Astrocyte (in vitro differentiated cells and primary cell): ENCODE data around the gene SCUBE1.

Experiments used
- EZH2 ChIP-seq: IDR thresholded peaks from 2 replicates; pipeline ENCODE4 v1.6.1; 2012; ENCODE audit warnings: mild to moderate bottlenecking, low read length, inconsistent platforms; ENCODE audit not compliant: insufficient read depth
- TF ChIP-seq, protein P1 (sequence below): IDR thresholded peaks from 2 replicates; pipeline ENCODE4 v1.5.1; 2011; ENCODE audit warnings: low read depth, mild to moderate bottlenecking, inconsistent platforms, low read length, moderate library complexity; ENCODE audit not compliant: insufficient read depth

DNA sequence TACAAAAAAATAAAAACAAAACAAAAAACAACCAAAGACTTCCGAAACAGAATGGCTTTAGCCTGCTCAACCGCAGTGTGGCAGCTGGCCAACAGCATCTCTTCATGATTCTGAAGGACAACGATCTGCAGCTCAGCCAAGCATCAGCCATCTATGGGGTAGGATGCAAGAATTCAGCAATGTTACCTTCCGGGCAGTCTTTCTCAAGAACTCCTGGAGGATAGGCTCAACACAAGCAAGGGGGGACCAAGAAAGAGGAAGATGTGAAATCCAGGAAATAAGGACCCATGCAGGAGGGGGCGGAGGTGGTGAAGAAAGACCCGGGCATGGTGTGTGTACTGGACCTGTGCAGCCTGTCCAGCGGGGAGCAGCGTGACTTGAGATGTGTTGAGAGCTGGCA is 195.4 kb downstream of the SCUBE1 start:
- TF ChIP-seq, protein P1, sequence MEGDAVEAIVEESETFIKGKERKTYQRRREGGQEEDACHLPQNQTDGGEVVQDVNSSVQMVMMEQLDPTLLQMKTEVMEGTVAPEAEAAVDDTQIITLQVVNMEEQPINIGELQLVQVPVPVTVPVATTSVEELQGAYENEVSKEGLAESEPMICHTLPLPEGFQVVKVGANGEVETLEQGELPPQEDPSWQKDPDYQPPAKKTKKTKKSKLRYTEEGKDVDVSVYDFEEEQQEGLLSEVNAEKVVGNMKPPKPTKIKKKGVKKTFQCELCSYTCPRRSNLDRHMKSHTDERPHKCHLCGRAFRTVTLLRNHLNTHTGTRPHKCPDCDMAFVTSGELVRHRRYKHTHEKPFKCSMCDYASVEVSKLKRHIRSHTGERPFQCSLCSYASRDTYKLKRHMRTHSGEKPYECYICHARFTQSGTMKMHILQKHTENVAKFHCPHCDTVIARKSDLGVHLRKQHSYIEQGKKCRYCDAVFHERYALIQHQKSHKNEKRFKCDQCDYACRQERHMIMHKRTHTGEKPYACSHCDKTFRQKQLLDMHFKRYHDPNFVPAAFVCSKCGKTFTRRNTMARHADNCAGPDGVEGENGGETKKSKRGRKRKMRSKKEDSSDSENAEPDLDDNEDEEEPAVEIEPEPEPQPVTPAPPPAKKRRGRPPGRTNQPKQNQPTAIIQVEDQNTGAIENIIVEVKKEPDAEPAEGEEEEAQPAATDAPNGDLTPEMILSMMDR: no peak
- no peak for TF ChIP-seq EZH2
